GM19328 (cell line): ENCODE measurements around the gene RERE.

Experiments used
- ATAC-seq: cut with Tn5 transposase; IDR thresholded peaks from one replicate; pipeline ENCODE4 v1.9.1; 2021; ENCODE audit warnings: mild to moderate bottlenecking, moderate library complexity; ENCODE audit not compliant: unreplicated experiment

Gene RERE

DNA sequence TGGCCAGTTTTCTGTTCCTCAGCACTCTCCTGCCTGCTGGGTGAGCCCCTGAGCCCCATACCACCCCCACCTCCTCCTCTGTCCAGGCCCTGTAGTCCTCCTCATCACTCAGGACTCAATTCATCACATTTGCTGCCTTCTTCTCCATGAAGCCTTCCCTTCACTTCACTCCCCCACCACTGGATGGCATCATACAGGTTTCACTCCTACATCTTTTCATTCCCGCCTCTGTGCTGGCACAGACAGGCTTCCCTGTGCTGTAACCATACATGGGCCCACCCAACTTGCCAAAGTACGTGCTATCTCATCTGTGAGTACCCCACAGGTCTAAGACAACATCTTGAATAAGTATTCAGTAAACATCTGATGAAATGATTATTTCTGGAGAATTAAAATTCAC lies 442.6 kb downstream of the RERE start:
- no peak for ATAC-seq

DNA sequence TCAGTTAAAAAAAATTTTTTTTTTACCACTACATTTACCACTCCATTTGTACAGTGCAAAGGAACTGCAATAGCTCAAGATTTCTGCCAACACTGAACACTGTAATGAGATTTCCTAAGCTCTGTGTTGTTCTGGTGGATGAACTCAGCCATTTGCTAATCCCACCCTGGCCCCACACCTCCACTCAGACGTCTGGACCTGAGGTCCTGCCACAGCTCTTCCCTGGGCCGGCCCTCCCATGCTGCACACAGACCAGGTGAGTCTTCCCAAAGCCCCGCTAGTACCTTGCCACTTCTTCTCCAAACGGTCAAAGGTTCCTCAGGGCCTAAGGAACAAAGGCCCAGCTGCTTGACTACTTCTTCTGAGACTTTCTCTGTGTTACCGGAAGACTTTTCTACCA lies 443.1 kb downstream of the RERE start:
- no peak for ATAC-seq

DNA sequence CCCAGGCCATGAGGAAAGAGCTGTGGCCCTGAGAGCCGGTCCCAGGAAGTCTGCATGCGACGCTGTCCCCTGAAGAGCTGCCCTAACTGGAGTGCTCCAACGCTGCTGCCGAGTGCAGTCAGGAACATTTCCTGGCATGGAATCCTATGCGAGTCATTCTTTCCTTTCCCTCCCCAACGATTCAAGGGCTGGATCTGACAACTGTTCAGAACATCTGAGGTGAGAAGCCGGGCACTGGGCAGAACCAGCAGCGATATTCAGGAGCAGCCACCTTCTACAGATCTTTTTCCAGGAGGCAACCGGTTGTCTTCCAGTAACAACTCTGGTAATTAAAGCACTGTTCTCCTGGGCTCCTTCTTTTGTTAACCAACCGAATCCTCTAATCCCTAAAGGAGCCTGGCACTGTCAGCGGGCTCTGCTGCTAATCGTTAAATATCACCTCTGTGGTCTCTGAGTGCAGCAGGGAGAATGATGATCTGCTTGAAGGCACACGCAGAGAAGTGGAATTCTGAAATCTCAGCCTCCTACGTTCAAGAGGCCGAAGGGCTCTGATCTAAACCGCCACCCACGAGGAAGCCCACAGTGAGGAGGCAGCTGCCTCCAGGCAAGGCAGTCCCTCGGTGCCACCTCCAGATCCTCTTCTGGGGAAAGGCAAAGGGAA lies 443.7 kb downstream of the RERE start:
- ATAC-seq: no peak

DNA sequence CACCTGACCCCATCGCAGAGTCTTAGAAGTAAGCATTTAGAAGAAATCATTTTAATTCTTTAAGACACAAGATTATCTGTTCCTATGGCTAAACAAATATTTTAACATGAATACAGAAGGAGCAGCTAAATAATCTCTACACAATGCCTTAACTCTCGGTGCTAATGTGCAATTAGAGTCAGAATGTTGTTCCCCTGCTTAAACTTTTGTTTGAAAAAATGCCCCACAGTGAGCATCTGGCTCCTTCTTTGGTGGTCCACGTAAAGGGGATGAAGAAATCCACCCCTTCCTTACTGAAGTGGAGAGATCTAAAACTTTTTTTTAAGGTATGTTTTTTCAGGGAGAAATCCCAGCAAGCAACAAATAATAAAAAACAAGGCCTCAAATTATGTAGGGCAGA lies 444.3 kb downstream of the RERE start:
- ATAC-seq: no peak

DNA sequence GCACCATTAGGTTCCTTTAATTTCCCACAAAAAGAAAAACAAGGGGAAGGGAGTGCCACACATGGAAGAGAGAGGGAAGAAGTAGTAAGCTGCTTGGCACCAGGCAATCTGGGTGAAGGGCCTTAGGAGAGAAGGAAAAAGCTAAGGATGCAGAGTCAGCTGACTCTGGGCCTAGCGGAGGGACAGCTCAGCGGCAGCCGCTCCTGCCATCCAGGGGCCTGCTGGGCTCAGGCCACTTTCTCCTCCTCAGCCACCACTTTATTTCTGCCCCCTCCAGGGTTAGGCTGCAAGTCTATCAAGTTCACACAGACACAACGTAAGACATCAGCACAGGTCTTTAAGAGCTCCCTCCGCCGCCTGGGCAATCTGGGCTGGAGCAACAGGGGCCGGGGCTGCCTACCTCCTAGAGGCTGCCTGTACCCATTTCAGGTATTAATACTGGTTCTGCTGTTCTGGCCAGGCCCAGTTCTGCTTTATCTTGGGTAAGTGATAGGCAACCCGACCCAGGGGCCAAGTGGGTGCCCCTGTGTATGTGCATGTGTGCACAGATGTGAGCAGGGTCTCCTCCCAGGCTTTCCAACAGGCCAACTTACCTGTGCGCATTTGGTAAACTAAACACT lies 446.0 kb downstream of the RERE start:
- ATAC-seq: no peak

DNA sequence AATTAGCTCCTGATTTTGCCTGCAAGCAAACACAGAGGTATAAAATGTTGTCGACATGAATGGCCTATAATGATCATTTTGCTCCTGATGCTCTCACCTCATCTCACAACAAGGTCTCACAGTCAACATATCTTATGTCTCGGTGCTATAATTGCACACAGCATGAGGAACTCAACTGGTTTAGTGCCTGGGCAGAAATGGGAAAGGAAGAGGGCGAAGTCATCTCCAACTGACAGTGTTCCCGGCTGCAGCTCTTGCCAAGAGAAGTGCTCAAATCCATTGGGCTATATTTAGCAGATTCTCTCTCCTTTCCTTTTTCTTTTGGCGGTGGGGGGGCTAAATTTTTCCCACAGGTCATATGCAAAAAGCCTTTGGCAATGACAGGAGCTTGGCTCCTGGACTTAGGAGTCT lies 446.5 kb downstream of the RERE start:
- ATAC-seq: no peak

DNA sequence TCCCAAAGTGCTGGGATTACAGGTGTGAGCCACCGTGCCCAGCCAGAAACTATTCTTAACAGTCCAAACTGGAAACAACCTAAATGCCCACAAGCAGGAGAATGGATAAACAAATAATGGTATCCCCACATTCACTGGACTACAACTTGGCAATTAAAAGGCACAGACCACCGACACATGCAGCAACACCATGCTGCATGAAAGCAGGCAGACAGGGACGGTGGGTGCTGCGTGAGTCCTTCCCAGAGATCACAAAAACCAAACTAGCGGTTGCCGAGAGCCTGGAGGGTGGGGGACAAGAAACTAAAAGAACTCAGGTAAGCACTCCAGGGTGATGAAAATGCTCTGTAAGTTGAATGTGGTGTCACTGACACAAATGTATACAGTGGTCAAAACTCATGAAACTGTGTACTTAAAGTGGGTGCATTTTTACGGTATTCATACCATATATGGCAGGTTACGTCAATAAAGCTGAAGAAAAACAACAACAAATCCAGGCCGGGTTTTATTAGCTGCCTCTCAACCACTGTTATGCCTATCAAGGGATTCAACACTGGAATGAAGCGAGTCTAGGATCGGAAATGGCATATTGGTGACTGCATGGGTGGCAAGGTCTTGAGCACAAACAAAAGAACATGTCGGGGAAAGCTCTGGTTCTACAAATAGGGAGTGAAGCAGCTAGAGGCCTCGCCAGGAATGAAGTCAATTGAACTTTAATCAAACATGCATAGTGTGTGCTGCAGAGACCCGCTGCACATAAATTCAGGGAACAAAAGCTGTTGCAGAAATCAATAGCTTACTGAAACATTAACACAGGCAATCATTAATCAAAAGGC lies 447.2 kb downstream of the RERE start:
- no peak for ATAC-seq

DNA sequence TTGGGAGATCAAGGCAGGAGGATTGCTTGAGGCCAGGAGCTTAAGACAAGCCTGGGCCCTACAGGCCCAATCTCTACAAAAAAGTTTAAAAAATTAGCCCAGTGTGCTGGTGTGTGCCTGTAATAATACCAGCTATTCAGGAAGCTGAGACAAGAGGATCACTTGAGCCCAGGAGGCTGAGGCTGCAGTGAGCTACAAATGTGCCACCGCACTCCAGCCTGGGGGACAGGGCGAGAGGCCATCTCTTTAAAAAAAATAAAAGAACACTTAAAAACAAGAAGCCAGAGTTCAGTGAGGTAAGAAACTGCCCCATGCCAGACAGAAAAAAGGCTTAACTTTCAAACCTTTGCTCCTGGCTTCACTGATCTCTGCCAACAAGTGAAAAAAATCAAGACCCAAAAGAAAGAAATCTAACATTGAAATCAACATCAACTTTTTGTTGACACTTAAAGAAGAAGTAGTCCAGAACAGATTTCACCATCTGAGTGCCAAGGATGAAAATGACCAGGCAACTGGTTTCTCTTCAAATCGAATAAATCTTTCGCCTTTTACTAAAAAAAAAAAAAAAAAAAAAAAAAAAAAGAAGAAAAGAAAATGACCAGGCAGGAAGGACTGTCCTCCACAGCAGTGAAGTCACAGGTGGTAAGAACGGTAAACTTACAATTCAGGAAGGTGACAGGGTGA lies 448.3 kb downstream of the RERE start:
- ATAC-seq: no peak

DNA sequence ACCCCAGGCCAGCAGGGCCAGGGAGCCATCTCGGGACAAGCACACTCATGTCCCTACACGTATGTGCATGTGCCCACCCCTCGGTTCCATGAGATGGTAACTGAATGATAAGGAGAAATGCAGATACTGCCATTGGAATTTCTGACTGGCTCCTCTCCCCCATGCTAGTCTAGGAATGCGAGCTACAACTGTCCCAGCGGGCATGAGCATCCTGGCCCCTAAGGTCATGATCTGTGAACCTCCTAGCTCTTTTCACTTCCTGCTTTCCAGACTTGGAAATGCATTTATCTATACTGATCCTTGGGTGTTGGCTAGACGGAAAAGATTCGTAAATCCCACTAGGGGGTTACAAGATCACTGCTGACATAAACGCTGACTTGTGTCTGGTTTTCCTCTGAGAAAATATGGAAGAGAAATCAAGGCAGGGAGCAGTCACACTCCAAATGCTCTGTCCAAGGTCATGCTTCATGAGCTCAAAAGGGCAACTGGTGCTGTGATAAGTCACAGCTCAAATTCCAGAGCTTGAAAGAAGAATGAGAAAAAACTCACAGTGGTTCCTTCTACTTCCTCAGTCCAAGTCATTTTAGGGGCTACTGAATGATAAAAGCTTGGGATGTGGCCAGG lies 449.8 kb downstream of the RERE start:
- ATAC-seq: no peak

DNA sequence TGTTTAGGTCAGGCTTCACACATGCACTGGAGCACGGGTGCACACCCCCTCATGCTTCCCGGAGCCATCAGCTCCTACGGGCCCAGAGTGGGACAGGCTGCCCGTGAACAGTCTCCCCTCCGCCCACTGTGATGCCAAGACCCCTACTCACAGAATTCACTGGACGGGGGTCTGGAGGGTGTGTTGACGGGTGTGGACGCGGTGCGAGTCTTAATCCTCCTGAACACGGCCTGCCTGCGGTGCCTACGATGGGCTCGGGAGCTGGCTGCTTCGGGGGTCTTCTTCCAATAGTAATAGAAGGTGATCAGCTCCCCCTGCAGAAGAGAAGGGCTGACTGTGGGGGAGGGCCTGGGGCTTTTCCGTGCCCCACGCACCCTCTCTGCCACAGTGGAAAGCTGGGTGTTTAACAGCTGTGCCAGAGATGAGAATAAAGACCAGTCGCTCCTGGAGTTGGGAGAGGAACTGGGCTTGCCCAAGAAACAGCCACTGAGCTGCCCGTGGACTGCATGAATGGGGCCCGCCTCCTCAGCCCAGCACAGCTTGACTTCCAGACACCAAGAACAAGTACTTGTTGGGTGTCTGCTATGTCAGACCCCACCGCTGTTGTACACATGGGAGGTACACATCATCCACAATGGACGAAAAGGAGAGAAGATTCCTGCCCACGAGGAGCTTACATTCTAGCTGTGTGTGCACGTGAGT lies 451.6 kb downstream of the RERE start:
- no peak for ATAC-seq

DNA sequence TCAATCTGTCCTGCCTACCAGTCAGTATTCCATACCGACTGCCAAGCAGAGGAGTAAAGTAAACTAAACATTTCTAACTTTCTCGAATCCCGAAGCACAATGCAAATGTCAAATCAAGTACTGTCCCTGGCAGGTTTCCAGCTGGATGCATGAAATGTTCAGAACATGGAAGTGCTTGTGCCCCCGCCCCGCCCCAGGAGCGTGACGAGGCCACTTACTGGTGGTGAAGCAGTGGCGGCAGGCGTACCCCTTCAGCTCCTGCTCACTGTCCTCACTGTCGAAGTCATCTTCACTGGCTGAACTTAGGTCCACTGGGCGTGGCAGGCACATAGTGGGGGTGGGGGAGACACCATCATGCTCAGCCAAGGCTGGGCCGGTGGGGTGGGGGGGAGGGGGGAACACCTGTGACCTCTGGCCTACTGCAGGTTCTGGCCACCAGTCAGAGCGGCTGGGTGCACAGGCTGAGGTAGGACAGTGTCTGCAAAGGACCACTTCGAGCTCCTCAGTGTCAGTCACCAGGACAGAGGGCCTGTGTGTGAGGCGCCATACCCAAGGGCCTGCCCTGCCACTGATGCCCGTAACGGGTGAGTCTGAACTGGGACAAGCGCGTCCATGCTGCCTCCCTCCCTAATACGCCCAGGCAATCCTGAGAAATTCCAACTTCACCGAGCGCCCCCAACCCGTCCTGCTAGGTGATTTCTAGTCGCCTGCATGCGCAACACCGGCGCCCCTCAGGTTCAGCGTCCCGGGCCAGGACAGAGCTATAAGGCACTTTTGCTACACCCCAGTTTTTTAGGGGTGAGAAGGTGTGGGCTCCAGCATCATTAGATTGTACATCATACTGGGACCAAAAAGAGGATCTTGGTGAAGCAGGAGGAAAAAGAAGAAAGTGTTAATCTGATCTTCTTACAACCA lies 452.7 kb downstream of the RERE start:
- ATAC-seq: no peak

DNA sequence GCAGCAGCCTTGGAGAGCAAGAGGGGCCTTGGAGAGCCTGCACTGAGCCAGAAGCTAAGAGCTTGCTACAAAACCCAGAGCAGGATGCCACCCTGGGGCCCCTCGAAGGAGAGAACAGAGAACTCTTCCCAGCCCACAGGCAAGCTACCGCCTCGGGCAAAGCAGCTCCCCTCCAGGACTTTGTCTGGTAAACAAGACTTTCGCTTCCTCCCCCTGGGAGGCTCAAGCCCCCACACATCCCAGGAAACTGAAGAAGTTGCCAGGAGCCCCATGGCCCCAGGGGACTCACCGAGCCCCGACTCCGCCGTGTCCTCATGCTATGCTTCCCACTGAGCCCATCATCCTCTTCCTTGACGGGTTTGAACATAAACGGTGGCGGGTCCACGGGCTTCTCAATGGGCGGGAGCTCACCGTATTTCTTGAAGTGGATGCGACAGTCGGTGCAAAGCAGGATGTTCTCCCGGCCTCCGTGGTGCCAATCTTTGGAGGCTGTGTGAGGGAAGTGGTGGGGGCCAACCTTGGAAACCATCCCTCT lies 453.6 kb downstream of the RERE start:
- ATAC-seq: no peak

DNA sequence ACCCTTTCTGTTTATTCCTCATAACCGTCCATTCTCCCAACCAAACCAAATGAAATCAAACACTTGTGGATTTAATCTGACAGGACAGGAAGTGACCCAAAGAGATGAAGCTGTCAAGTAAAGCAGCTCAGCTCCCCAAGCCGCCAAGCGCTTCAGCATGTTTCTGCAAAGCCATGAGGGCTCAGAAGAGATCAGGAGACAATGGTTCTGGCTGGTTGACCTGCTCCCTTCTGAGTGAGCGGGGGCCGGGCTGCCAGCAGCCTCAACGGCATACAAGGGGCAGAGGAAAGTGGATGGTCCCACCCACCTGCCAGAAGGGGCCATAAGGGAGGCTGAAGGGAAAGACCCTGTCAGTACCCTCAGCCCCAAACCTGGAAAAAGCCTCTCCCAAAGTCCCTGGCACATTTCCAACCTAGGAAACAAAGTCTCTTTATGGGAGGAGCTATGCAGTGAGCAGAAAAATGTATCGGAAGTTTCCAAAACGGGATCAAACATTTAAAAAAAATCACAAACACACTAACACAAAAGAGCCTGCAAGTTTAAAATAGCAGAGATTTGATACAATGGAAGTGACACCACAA lies 454.2 kb downstream of the RERE start:
- no peak for ATAC-seq

DNA sequence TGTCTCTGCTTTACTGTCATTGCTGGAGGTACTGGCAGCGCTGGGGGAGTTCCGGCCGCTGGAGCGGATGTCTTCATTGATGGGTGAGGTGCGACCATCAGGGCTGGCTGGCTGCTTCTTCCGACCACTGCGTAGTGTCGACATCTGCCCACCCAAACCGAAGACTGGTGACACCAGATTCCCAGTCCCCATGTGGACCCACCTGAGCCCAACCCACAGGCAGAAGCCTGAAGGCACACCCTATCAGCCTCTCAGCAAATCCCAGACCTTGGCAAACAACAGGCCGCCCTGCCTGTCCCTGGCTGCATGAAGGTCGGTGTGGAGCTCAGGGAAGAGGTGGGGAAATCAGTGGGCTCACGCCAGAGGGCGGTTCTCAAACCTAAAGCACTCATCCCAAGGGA lies 454.7 kb downstream of the RERE start:
- ATAC-seq: no peak

DNA sequence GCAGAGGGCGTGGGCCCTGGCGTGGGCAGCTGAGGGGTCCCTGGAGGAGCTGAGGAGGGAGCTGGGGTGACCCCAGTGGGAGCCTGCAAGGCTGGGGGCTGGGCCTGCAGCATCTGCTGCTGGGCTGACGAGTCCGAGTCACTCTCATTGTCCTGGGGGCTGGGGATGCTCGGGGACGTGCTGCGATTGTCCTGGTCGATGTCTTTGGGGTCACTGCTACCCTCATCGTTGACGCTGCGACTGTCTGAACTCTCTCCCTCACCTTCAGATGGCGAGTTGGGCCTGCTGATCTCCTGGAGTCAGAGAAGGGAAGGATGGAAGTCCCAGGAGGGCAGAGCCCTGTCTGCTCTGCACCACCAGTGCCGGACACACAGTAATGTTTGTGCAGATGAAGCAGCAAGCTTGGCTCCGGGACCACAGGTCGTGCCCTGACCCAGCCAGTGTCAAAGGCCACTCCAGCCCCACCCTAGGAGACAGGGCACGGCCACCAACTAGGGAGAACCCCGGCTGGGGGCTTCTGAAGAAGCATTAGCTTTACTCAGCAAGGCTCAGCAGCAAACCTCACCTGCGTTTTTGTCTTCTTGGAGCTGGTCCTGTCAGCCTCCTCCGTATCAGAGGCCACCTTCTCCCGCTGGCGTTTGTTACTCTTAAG lies 456.1 kb downstream of the RERE start:
- ATAC-seq: no peak

DNA sequence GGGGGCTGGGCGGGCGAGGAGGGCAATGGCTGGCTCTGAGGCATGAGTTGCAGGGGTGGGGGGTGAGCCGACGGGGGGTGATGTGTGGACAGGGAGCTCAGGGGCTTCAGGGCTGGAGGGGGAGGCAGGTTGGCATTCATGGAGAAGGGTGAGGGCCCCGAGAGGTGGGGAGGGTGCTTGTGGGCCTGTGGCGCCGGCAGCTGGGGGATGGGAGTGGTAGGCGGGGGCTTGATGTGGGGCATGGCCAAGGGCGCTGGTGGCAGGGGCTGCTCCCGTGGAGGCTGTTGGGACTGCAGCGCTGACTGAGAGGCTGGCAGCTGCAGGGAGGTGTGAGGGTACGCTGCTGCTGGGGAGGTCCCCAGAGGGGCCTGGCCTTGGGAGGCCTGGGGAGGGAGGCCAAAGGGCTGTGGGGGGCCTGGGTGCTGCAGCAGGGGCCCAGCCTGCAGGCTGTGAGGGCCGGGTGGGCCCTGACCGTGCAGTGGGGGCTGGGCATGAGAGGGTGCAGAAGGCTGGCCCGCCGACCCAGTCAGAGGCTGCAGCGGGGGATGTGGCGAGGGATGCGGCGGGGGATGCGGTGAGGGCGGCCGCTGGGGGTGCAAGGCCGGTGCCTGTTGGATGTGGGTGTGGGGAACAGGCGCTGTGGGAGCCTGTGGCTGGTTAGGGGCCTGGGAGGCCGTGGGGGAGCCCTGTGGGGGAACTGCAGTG lies 456.8 kb downstream of the RERE start:
- ATAC-seq: no peak

DNA sequence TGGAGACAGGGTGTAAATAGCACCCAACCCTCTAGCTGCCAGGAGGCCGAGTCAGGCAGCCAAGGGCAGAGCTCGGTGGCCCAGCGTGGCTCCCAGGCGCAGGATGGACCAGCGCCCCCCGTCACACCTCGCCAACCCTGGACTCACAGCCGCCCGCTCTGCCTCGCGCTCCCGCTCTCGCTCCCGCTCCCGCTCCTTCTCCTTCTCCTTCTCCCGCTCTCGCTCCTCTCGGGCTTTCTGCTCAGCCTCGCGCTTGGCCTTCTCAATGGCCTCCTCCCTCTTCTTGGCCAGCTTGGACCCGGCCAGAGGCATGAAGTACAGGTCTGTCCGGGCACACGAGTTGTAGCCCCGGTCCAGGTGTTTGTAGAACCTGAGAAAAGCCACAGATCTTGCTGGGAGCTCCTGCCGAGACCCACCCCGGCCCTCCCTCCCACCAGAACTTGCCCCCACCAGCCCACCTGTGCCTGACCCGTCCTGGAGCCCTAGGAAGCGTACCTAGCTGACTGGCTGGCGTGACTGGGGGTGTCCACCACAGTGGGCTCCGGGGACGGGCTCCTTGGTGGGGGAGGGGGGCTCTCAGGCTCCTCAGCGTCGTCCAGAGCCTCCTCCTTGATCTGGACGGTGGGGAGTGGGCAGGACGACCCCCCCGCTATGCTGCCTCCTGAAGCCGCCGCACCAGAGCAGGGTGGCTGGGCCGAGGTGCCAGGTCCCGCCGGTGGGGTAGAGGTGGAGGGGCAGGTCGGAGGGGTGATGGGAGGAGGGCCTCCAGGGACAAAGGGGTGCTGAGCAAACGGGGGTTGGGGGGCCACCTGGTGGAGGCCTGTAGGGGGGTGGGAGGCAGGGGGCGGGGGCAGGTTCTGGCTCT lies 457.6 kb downstream of the RERE start:
- no peak for ATAC-seq
